ENCODE measurements around the gene SLF2. TPM values are rescaled to one million over a fixed set of nuclear protein-coding genes. Genes with fewer than 3 reads are reported as not detected.

The SLF2 gene
- total and polyA plus RNA-seq, 4 donors, result 4.0 to 18.8 (median 12.1) TPM

DNA sequence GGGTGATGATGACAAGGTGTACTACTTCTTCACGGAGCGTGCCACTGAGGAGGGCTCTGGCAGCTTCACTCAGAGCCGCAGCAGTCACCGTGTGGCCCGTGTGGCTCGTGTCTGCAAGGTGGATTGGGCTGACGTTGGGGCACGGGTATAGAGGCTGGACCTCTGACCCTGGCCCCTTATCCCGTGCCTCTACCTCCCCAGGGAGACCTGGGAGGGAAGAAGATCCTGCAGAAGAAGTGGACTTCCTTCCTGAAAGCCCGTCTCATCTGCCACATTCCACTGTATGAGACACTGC, 66.1 kb downstream of the SLF2 start:
- no peaks in the 10 kb centered on the region for H3K4me1 ChIP-seq (ENCODE audit: control insufficient read depth in 4 of 4, insufficient read depth in 4 of 4, low read length in 3 of 4)
- peak; percentile 25 for DNase-seq (ENCODE audit: low spot score)
- no peak overlapping the region for H3K9ac ChIP-seq (ENCODE audit: low read depth in 1 of 2, low read length in 2 of 2)
- H3K4me3 ChIP-seq (ENCODE audit: low read depth in 1 of 3, low read length in 3 of 3), result no peak overlapping the region
- no peak overlapping the region for H3K27ac ChIP-seq (ENCODE audit: low read depth in 1 of 2, low read length in 2 of 2)
- 91% methylated on average over 10 of the region's 10 CpGs for WGBS
- H3K9me3 ChIP-seq (ENCODE audit: control insufficient read depth in 4 of 4, low read length in 3 of 4), result no peaks in the 10 kb centered on the region
- H3K36me3 ChIP-seq (ENCODE audit: control insufficient read depth in 4 of 4, insufficient read depth in 3 of 4, low read depth in 1 of 4, low read length in 3 of 4), result peaks cover 6 to 58% (median 28%) of the 10 kb centered on the region in 4 donors
- H3K27me3 ChIP-seq (ENCODE audit: control insufficient read depth in 4 of 4, insufficient read depth in 4 of 4, low read length in 3 of 4), result no peaks in the 10 kb centered on the region
- no peak for TF ChIP-seq FOXA1 (IDR thresholded peaks at IDR 0.05)
- TF ChIP-seq, protein P1, sequence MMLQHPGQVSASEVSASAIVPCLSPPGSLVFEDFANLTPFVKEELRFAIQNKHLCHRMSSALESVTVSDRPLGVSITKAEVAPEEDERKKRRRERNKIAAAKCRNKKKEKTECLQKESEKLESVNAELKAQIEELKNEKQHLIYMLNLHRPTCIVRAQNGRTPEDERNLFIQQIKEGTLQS (IDR thresholded peaks at IDR 0.05), result no peak
- TF ChIP-seq, protein P2, sequence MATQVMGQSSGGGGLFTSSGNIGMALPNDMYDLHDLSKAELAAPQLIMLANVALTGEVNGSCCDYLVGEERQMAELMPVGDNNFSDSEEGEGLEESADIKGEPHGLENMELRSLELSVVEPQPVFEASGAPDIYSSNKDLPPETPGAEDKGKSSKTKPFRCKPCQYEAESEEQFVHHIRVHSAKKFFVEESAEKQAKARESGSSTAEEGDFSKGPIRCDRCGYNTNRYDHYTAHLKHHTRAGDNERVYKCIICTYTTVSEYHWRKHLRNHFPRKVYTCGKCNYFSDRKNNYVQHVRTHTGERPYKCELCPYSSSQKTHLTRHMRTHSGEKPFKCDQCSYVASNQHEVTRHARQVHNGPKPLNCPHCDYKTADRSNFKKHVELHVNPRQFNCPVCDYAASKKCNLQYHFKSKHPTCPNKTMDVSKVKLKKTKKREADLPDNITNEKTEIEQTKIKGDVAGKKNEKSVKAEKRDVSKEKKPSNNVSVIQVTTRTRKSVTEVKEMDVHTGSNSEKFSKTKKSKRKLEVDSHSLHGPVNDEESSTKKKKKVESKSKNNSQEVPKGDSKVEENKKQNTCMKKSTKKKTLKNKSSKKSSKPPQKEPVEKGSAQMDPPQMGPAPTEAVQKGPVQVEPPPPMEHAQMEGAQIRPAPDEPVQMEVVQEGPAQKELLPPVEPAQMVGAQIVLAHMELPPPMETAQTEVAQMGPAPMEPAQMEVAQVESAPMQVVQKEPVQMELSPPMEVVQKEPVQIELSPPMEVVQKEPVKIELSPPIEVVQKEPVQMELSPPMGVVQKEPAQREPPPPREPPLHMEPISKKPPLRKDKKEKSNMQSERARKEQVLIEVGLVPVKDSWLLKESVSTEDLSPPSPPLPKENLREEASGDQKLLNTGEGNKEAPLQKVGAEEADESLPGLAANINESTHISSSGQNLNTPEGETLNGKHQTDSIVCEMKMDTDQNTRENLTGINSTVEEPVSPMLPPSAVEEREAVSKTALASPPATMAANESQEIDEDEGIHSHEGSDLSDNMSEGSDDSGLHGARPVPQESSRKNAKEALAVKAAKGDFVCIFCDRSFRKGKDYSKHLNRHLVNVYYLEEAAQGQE (IDR thresholded peaks at IDR 0.05), result no peak
- TF ChIP-seq HNF4G (IDR thresholded peaks at IDR 0.05), result no peak
- TF ChIP-seq SP1 (IDR thresholded peaks at IDR 0.05), result no peak
- TF ChIP-seq NR2F2 (IDR thresholded peaks at IDR 0.05), result no peak
- TF ChIP-seq GABPA (IDR thresholded peaks at IDR 0.05 in 1 of 2, conservative IDR thresholded peaks at IDR 0.05 in 1 of 2), result no peak
- TF ChIP-seq, protein P3, sequence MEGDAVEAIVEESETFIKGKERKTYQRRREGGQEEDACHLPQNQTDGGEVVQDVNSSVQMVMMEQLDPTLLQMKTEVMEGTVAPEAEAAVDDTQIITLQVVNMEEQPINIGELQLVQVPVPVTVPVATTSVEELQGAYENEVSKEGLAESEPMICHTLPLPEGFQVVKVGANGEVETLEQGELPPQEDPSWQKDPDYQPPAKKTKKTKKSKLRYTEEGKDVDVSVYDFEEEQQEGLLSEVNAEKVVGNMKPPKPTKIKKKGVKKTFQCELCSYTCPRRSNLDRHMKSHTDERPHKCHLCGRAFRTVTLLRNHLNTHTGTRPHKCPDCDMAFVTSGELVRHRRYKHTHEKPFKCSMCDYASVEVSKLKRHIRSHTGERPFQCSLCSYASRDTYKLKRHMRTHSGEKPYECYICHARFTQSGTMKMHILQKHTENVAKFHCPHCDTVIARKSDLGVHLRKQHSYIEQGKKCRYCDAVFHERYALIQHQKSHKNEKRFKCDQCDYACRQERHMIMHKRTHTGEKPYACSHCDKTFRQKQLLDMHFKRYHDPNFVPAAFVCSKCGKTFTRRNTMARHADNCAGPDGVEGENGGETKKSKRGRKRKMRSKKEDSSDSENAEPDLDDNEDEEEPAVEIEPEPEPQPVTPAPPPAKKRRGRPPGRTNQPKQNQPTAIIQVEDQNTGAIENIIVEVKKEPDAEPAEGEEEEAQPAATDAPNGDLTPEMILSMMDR (IDR thresholded peaks at IDR 0.05; ENCODE audit: low read depth, low read length, missing input control), result no peak
- TF ChIP-seq EGR1 (IDR thresholded peaks at IDR 0.05; ENCODE audit: low read depth in 2 of 2), result no peak
- no peak for TF ChIP-seq RAD21 (IDR thresholded peaks at IDR 0.05)
- no peak for TF ChIP-seq HNF4A (conservative IDR thresholded peaks at IDR 0.05)
- no peak for TF ChIP-seq JUND (IDR thresholded peaks at IDR 0.05)
- no peak for TF ChIP-seq YY1 (IDR thresholded peaks at IDR 0.05)
- no peak for TF ChIP-seq FOXA2 (IDR thresholded peaks at IDR 0.05)

GRCh38 chr10:100979791-100980272, 67.1 kb downstream of the SLF2 start:
- Histone ChIP-seq H3K4me1 (ENCODE audit: control insufficient read depth in 4 of 4, insufficient read depth in 4 of 4, low read length in 3 of 4) (no peaks in the 10 kb centered on the region), H3K27me3 (ENCODE audit: control insufficient read depth in 4 of 4, insufficient read depth in 4 of 4, low read length in 3 of 4) (no peaks in the 10 kb centered on the region), H3K36me3 (ENCODE audit: control insufficient read depth in 4 of 4, insufficient read depth in 3 of 4, low read depth in 1 of 4, low read length in 3 of 4) (peaks cover 6 to 57% (median 27%) of the 10 kb centered on the region in 4 donors), H3K27ac (ENCODE audit: low read depth in 1 of 2, low read length in 2 of 2) (no peak overlapping the region), H3K9ac (ENCODE audit: low read depth in 1 of 2, low read length in 2 of 2) (no peak overlapping the region), H3K4me3 (ENCODE audit: low read depth in 1 of 3, low read length in 3 of 3) (no peak overlapping the region), H3K9me3 (ENCODE audit: control insufficient read depth in 4 of 4, low read length in 3 of 4) (no peaks in the 10 kb centered on the region)
- 97% methylated on average over 16 of the region's 16 CpGs for WGBS
- DNase-seq (ENCODE audit: low spot score), result no peak
- no peak for TF ChIP-seq FOXA1 (IDR thresholded peaks at IDR 0.05)
- no peak for TF ChIP-seq MAX (IDR thresholded peaks at IDR 0.05)
- TF ChIP-seq SP1 (IDR thresholded peaks at IDR 0.05), result no peak
- TF ChIP-seq NR2F2 (IDR thresholded peaks at IDR 0.05), result no peak
- TF ChIP-seq, protein P3 (IDR thresholded peaks at IDR 0.05; ENCODE audit: low read depth, low read length, missing input control), result no peak
- no peak for TF ChIP-seq YY1 (IDR thresholded peaks at IDR 0.05)
- no peak for TF ChIP-seq RAD21 (IDR thresholded peaks at IDR 0.05)
- no peak for TF ChIP-seq HNF4A (conservative IDR thresholded peaks at IDR 0.05)
- TF ChIP-seq, protein P2 (IDR thresholded peaks at IDR 0.05), result no peak
- TF ChIP-seq GABPA (IDR thresholded peaks at IDR 0.05 in 1 of 2, conservative IDR thresholded peaks at IDR 0.05 in 1 of 2), result no peak
- TF ChIP-seq EGR1 (IDR thresholded peaks at IDR 0.05; ENCODE audit: low read depth in 2 of 2), result no peak
- no peak for TF ChIP-seq TAF1 (conservative IDR thresholded peaks at IDR 0.05)
- no peak for TF ChIP-seq RXRA (IDR thresholded peaks at IDR 0.05)
- no peak for TF ChIP-seq HNF4G (IDR thresholded peaks at IDR 0.05)
- no peak for TF ChIP-seq FOXA2 (IDR thresholded peaks at IDR 0.05)
- TF ChIP-seq, protein P4, sequence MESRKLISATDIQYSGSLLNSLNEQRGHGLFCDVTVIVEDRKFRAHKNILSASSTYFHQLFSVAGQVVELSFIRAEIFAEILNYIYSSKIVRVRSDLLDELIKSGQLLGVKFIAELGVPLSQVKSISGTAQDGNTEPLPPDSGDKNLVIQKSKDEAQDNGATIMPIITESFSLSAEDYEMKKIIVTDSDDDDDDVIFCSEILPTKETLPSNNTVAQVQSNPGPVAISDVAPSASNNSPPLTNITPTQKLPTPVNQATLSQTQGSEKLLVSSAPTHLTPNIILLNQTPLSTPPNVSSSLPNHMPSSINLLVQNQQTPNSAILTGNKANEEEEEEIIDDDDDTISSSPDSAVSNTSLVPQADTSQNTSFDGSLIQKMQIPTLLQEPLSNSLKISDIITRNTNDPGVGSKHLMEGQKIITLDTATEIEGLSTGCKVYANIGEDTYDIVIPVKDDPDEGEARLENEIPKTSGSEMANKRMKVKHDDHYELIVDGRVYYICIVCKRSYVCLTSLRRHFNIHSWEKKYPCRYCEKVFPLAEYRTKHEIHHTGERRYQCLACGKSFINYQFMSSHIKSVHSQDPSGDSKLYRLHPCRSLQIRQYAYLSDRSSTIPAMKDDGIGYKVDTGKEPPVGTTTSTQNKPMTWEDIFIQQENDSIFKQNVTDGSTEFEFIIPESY (IDR thresholded peaks at IDR 0.05), result no peak

Data from liver (tissue), 9 donors.